Gastrocnemius medialis (tissue), 4 donors: ENCODE measurements around the gene BMERB1. TPM values are rescaled to one million over a fixed set of nuclear protein-coding genes. Genes with fewer than 3 reads are reported as not detected.
A peak's percentile ranks its signal among the peaks of the same experiment; 100 is the strongest.

ENCODE experiments used
- ATAC-seq, 2 donors: fragments of 150-250 bp; one replicate each; pipeline ENCODE4 v1.9.1; 2016
- DNase-seq, 2 donors: peaks; one replicate each; pipeline ENCODE4 v3.0.0-alpha.2; 2019
- H3K27ac ChIP-seq, 4 donors: fragments of 200-600 bp; sonication (generic); 1 replicate in 1 of 4; 2 replicates in 3 of 4; pipeline ENCODE4 v1.5.1; 2016 to 2018; ENCODE audit warnings: mild to moderate bottlenecking in 2 of 4, moderate library complexity in 1 of 4
- H3K27me3 ChIP-seq, 3 donors: fragments of 200-600 bp; sonication (generic) in 2 of 3; 1 replicate in 1 of 3; 2 replicates in 2 of 3; pipeline versions ENCODE4 v1.5.1 to v1.6.0; 2016 to 2019; ENCODE audit warnings: mild to moderate bottlenecking in 1 of 3, moderate library complexity in 1 of 3
- H3K36me3 ChIP-seq, 2 donors: fragments of 200-600 bp; sonication (generic) in 1 of 2; one replicate each; pipeline ENCODE4 v1.5.1; 2017 to 2018
- H3K4me1 ChIP-seq, 2 donors: fragments of 200-600 bp; sonication (generic) in 1 of 2; one replicate each; pipeline ENCODE4 v1.5.1; 2016 to 2017; ENCODE audit warnings: mild to moderate bottlenecking in 2 of 2
- H3K4me3 ChIP-seq, 4 donors: fragments of 200-600 bp; sonication (generic) in 3 of 4; 1 replicate in 1 of 4; 2 replicates in 3 of 4; pipeline ENCODE4 v1.5.1; 2016 to 2019; ENCODE audit warnings: mild to moderate bottlenecking in 2 of 4
- H3K9me3 ChIP-seq, 3 donors: fragments of 200-600 bp; sonication (generic) in 2 of 3; 1 replicate in 1 of 3; 2 replicates in 2 of 3; pipeline ENCODE4 v1.5.1; 2016 to 2019
- CTCF ChIP-seq, 5 experiments: fragments of 450-650 bp in 3 of 5; fragments of 200-600 bp in 2 of 5; sonication (generic) in 2 of 5; IDR thresholded peaks in 4 of 5; conservative IDR thresholded peaks in 1 of 5; 1 replicate in 4 of 5; 2 replicates in 1 of 5; pipeline ENCODE4 v1.5.1; 2016 to 2019; ENCODE audit warnings: antibody characterized with exemption in 5 of 5, mild to moderate bottlenecking in 3 of 5, moderate library complexity in 3 of 5
- POLR2A ChIP-seq, 2 donors: fragments of 450-650 bp; IDR thresholded peaks; one replicate each; pipeline ENCODE4 v1.6.1; 2017; ENCODE audit warnings: antibody characterized with exemption in 2 of 2, mild to moderate bottlenecking in 2 of 2, moderate library complexity in 2 of 2
- in situ Hi-C, 4 donors: fragments of 200-750 bp; cut with MboI; loops; one replicate each; pipeline versions ENCODE4 v1.15.0 to v1.8.0; 2017; ENCODE audit warnings: low sequenced_read_pairs in 4 of 4
- intact Hi-C: fragments of 100-400 bp; cut with DNase I; formaldehyde crosslinking; loops from one replicate; pipeline ENCODE4 v1.15.1; 2023; ENCODE audit warnings: low total_unique reads
- total RNA-seq, 4 donors: library from RNA; depleted of rRNA; stranded (reverse); fragments of >200 nt; gene quantifications; one replicate each; pipeline versions ENCODE4 v1.1.0 to v1.2.3, GENCODE V29; 2016

The BMERB1 gene
- total RNA-seq, 4 donors from 2014 or later, result 112 to 392 (median 237) TPM

GRCh38 chr16:15611610-15612009 lies 177.2 kb downstream of the BMERB1 start:
- peak overlapping the region; percentile 81 to 92 (median 89) for H3K27ac ChIP-seq
- TF ChIP-seq CTCF (IDR thresholded peaks at IDR 0.05 in 4 of 5, conservative IDR thresholded peaks at IDR 0.05 in 1 of 5) (no peak), POLR2A (IDR thresholded peaks at IDR 0.05) (no peak)
- in situ Hi-C loops, result no loop called here
- H3K4me1 ChIP-seq, result peaks cover 46 to 58% of the 10 kb centered on the region in 2 donors
- intact Hi-C loops, result no loop called here
- no peak overlapping the region for H3K4me3 ChIP-seq
- H3K27me3 ChIP-seq, result no peaks in the 10 kb centered on the region
- no peak for DNase-seq
- ATAC-seq, result no peak
- H3K9me3 ChIP-seq, result no peaks in the 10 kb centered on the region
- H3K36me3 ChIP-seq, result peaks cover 6 to 40% of the 10 kb centered on the region in 2 donors

- Histone ChIP-seq H3K4me1 (peaks cover 28 to 40% of the 10 kb centered on the region in 2 donors), H3K4me3 (no peak overlapping the region), H3K27ac (peak overlapping the region; percentile 81 to 92 (median 89)), H3K27me3 (no peaks in the 10 kb centered on the region), H3K9me3 (no peaks in the 10 kb centered on the region), H3K36me3 (peaks cover 6 to 61% of the 10 kb centered on the region in 2 donors)
- in situ Hi-C loops (no loop called here), intact Hi-C loops (no loop called here)
- no peak for TF ChIP-seq CTCF (IDR thresholded peaks at IDR 0.05 in 4 of 5, conservative IDR thresholded peaks at IDR 0.05 in 1 of 5)
- TF ChIP-seq POLR2A (IDR thresholded peaks at IDR 0.05), result no peak
- ATAC-seq, result no peak
- no peak for DNase-seq
These were observed 179.3 kb downstream of the BMERB1 start for GRCh38 chr16:15613676-15614075.

- no peak for ATAC-seq
These were observed 181.6 kb downstream of the BMERB1 start for GRCh38 chr16:15616012-15616411.

GRCh38 chr16:15616475-15617165 lies 182.2 kb downstream of the BMERB1 start:
- Histone ChIP-seq H3K27ac (peak overlapping the region in 3 of 4 donors; percentile 4 to 52 (median 43)), H3K4me1 (peaks cover 21 to 33% of the 10 kb centered on the region in 2 donors), H3K36me3 (peaks cover 6 to 73% of the 10 kb centered on the region in 2 donors), H3K4me3 (no peak overlapping the region), H3K27me3 (no peaks in the 10 kb centered on the region), H3K9me3 (no peaks in the 10 kb centered on the region)
- ATAC-seq (no peak), DNase-seq (no peak)
- intact Hi-C loops, result no loop called here
- in situ Hi-C loops, result no loop called here
- TF ChIP-seq CTCF (IDR thresholded peaks at IDR 0.05 in 4 of 5, conservative IDR thresholded peaks at IDR 0.05 in 1 of 5) (no peak), POLR2A (IDR thresholded peaks at IDR 0.05) (no peak)

More at GRCh38 chr16:15616012-15616411, 181.6 kb downstream of the BMERB1 start:
- TF ChIP-seq POLR2A (IDR thresholded peaks at IDR 0.05), result no peak
- TF ChIP-seq CTCF (IDR thresholded peaks at IDR 0.05 in 4 of 5, conservative IDR thresholded peaks at IDR 0.05 in 1 of 5), result no peak
- no peak for DNase-seq
- H3K27me3 ChIP-seq, result no peaks in the 10 kb centered on the region
- no peaks in the 10 kb centered on the region for H3K9me3 ChIP-seq
- no peak overlapping the region for H3K4me3 ChIP-seq
- H3K4me1 ChIP-seq, result peaks cover 15 to 30% of the 10 kb centered on the region in 2 donors
- in situ Hi-C loops, result no loop called here
- peak overlapping the region in 3 of 4 donors; percentile 4 to 52 (median 43) for H3K27ac ChIP-seq
- intact Hi-C loops, result no loop called here
- H3K36me3 ChIP-seq, result peaks cover 6 to 77% of the 10 kb centered on the region in 2 donors
